IPS-15b (cell line): Measurements from ENCODE around the gene MED20.
"Not testable (repeated sequence)": the region's sequence is repeated elsewhere in the genome, so short reads cannot be mapped to it uniquely, and the experiment has no call there.

ENCODE experiments used
- H3K27me3 ChIP-seq: one replicate; pipeline ENCODE4 v1.6.1; 2013; ENCODE audit warnings: low read length; ENCODE audit not compliant: control insufficient read depth, insufficient read depth
- H3K36me3 ChIP-seq: one replicate; pipeline ENCODE4 v1.6.1; 2013; ENCODE audit warnings: low read length; ENCODE audit not compliant: control insufficient read depth, insufficient read depth
- H3K4me1 ChIP-seq: one replicate; pipeline ENCODE4 v1.6.1; 2013; ENCODE audit warnings: mild to moderate bottlenecking, low read length; ENCODE audit not compliant: control insufficient read depth, insufficient read depth
- H3K4me3 ChIP-seq: one replicate; pipeline ENCODE4 v1.5.1; 2013; ENCODE audit warnings: low read depth, low read length
- H3K9ac ChIP-seq: one replicate; pipeline ENCODE4 v1.6.1; 2013; ENCODE audit warnings: low read depth, mild to moderate bottlenecking, low read length
- H3K9me3 ChIP-seq: one replicate; pipeline ENCODE4 v1.6.1; 2013; ENCODE audit warnings: mild to moderate bottlenecking, low read length; ENCODE audit not compliant: control insufficient read depth, insufficient read depth

Gene MED20

DNA sequence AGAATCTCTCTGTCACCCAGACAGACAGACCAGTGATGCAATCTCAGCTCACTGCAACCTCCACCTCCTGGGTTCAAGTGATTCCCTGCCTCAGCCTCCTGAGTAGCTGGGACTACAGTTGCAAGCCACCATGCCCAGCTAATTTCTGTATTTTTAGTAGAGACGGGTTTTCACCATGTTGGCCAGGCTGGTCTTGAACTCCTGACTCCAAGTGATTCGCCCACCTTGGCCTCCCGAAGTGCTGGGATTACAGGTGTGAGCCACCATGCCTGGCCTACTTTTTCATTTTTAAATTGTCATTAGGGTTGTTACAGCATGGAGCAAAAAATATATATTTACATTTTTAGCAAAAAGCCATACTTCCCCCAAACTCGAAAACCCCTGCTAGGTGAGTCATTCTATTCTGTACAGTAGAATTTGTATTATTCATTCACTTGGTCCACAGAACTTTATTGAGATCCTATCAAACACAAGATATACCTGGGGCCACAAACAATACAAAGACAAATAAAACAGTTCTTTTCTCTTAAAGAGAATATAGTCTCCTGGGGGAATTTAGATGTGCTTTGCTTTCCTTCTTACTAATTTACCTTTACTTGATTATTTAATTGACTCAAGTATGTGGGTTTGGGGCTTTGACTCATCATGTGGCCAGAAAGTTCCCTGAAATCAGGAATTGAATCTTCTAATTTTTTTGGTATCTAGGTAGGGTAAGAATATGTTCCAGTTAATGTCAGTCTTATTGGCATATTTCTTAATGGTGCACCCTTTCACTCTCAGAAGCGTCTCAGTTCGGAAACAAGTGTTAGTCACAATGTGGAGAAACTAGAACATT lies 37.3 kb upstream of the MED20 start:
- Histone ChIP-seq H3K36me3 (no peaks in the 10 kb centered on the region), H3K27me3 (peaks cover 2% of the 10 kb centered on the region), H3K9ac (no peak overlapping the region), H3K4me1 (peaks cover 2% of the 10 kb centered on the region), H3K9me3 (no peaks in the 10 kb centered on the region), H3K4me3 (no peak overlapping the region)

DNA sequence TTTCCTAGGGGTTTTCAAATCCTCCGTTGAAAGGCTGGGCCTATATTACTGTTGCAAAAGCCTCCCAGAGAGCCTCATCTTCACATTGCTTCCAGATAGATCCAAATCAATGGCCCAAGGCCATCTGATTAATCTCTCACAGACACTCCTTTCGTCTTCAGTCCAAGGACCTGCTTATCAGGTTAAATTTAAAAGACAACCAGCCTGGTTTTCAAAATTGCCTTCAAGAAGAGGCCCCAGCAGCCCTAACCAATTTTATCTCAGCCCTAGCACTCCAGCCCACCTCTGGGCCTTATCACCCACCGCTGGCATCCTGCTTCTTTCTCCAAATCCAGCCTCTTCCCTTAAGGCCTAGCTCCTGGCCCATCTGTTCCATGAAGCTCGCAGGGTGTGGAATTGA lies 36.2 kb upstream of the MED20 start:
- Histone ChIP-seq H3K9me3 (no peaks in the 10 kb centered on the region), H3K9ac (no peak overlapping the region), H3K4me3 (no peak overlapping the region), H3K27me3 (peaks cover 2% of the 10 kb centered on the region), H3K4me1 (peaks cover 2% of the 10 kb centered on the region), H3K36me3 (no peaks in the 10 kb centered on the region)

DNA sequence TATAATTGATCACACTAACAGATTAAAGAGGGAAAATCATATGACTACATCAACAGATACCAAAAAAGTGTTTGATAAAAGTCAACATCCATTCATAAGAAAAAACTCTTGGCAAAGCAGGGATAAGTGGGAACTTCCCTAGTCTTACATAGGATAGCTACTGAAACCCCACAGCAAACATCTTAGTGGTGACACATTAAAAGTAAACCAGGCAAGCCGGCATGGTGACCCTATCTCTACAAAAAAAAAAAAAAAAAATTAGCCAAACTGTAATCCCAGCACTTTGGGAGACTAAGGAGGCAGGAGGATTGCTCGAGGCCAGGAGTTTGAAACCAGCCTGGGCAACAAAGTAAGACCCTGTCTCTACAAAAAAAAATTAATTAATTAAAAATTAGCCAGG lies 34.5 kb upstream of the MED20 start:
- H3K9me3 ChIP-seq, result no peaks in the 10 kb centered on the region
- no peaks in the 10 kb centered on the region for H3K36me3 ChIP-seq
- no peaks in the 10 kb centered on the region for H3K27me3 ChIP-seq

DNA sequence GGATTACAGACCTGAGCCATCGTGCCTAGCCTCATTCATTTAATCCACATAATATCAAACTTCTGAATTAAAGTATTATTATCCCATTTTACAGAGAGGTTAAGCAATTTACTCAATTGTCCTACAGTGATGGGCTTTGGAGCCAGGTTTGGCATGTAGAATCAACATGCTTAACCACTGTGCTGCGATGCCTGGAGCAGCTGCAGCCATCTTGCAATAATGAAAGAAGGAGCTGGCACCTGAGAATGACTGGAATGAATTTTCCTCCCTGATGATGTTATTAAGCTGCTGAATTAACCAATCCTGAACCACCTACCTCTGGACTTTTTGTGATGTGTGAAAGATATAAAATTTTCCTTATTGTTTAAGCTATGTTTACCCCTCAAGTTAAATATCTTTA lies 33.7 kb upstream of the MED20 start:
- H3K9ac ChIP-seq, result no peak overlapping the region
- no peaks in the 10 kb centered on the region for H3K4me1 ChIP-seq
- H3K27me3 ChIP-seq, result no peaks in the 10 kb centered on the region
- H3K9me3 ChIP-seq, result no peaks in the 10 kb centered on the region
- no peak overlapping the region for H3K4me3 ChIP-seq
- H3K36me3 ChIP-seq, result no peaks in the 10 kb centered on the region

More for the DNA sequence above, 34.5 kb upstream of the MED20 start:
- no peaks in the 10 kb centered on the region for H3K4me1 ChIP-seq
- H3K9ac ChIP-seq, result no peak overlapping the region
- no peak overlapping the region for H3K4me3 ChIP-seq

DNA sequence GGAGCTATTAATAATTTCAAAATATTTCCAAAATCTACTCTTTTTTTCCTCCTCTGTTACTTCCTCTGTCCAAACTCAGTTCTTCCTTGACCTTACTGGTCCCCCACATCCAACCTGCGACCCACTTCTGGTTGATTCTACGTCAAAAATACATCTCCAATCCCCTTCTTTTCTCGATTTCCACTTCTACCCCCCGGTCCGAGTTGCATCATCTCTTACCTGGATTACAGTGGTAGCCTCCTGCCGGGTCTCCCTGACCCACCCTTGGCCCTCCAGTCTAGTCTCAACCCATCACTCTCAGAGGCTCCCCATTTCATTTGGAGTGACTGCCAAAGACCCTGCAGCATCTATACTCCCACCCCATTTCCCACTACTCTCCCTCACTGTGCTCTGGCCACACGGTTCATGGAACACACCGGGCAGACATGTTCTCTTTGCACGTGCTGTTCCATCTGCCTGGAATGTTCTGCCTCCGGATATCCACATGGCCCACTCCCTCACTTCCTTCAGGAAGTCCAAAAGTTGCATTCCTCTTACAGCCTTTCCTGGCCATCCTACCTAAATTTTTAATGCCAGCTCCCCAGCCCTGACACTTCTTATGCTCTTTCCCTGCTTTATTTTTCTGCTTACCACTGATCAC lies 26.8 kb upstream of the MED20 start:
- Histone ChIP-seq H3K36me3 (no peaks in the 10 kb centered on the region), H3K27me3 (no peaks in the 10 kb centered on the region), H3K9me3 (no peaks in the 10 kb centered on the region), H3K4me1 (no peaks in the 10 kb centered on the region), H3K9ac (no peak overlapping the region), H3K4me3 (no peak overlapping the region)

DNA sequence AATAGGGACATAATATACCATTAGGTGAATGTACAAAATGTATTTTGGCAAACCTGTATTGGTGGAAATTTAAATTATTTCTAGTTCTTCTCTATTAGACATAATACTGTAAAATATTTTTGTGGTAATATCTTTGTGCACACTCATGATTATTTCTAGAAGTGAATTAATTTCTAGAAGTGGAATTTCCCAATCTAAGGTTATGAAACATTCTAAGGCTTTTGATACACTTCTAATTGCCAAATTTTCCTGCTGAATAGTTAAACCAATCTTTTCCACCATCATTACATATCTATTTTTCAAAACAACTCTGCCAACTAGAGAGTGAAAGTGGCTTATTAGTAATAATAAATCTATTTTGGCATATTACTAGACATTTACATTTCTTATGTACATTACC lies 22.5 kb upstream of the MED20 start:
- no peak overlapping the region for H3K4me3 ChIP-seq
- no peaks in the 10 kb centered on the region for H3K27me3 ChIP-seq
- H3K4me1 ChIP-seq, result peaks cover 19% of the 10 kb centered on the region
- no peaks in the 10 kb centered on the region for H3K9me3 ChIP-seq
- peaks cover 2% of the 10 kb centered on the region for H3K36me3 ChIP-seq
- H3K9ac ChIP-seq, result no peak overlapping the region

DNA sequence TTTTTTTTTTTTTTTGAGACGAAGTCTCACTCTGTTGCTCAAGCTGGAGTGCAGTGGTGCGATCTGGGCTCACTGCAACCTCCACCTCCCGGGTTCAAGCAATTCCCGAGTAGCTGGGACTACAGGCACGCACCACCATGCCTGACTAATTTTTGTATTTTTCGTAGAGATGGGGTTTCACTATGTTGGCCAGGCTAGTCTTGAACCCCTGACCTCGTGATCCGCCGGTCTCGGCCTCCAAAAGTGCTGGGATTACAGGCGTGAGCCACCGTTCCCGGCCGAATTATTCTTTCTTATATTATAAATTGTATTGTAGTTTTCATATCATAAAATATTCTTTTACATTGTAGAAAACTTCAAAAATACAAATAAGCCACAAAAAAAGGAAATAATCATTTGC lies 21.9 kb upstream of the MED20 start:
- H3K4me3 ChIP-seq, H3K36me3 ChIP-seq, H3K9ac ChIP-seq, H3K9me3 ChIP-seq, H3K27me3 ChIP-seq: not testable (repeated sequence)
- peaks cover 20% of the 10 kb centered on the region for H3K4me1 ChIP-seq

DNA sequence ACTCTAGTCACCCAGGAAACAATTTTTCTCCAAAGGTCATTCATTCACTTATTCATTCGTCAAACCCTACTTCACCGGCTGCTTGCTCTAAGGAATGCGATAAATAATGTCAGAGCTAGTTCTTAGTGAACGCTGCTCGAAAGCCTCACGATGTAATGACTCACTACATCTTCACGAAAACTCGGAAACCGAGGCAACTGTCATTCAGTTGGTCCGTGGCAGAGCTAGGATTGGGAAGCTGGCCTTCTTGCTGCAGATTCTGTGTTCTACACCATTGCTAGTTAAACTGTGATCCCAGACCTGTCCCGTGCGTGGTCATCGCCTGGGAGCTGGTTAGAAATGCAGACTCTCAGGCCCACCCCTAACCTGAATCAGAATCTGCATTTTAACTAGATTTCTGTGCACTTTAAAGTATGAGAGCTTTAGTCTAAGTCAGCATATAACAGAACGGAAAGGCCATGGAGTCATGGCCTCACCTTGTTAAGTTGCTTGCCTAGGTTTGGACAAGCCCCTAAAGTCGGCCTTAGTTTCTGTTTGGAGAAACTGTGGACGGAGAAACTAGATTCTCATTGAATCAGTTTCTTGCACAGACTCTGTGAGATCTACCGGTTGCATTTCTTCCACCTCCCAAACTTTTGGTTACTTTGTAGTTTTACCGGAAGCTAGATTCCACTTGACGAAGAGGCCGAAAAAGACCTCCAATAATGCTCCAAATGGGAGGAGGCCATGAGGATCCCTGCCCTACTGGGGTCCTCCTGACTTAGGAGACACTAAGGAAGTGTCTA lies 21.3 kb upstream of the MED20 start:
- peak overlapping the region; percentile 89 for H3K4me3 ChIP-seq
- peaks cover 20% of the 10 kb centered on the region for H3K4me1 ChIP-seq
- no peaks in the 10 kb centered on the region for H3K9me3 ChIP-seq
- H3K9ac ChIP-seq, result no peak overlapping the region
- H3K27me3 ChIP-seq, result no peaks in the 10 kb centered on the region
- H3K36me3 ChIP-seq, result peaks cover 4% of the 10 kb centered on the region

DNA sequence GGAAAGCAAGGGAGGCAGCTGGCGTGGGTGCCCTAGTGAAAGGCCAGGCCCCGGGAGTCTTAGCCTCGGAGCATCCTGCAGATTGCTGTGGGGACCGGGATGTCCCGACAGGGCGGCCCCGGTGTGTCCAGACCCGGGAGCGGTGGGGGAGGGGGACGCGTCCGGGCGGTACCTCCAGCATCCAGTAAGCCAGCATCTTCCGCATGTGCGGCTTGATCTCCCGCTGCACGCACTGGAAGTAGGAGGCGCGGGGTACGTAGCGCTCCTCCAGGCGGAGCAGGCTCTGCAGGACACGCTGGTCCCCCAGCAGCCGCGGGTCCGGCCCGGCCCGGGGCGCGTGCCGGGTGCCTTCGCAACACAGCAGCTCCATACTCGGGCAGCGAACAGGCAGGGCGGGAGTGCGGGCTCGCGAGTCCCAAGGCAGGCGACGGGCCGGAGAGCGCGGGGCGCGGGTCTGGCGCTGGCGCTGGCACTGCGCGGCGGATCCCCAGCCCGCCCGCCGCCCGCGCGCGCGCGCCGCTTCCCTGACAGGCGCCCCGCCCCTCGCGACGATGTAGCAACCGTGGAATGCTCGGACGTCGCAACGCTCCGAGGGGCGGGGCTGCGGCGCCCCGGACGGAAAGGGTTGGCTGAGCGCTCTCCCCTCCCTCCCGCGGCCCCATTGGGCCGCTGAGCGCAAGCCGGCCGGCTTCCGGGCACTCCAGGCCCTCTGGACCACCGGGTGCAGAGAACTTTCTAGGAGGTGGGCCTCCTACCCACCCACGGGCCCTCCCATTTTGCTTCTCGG lies 20.5 kb upstream of the MED20 start, which contains the start of gene CCND3:
CCND3 (minus strand) TSS at position 529 of the 787 bp plus-strand sequence; CDS start at position 370, 159 bp downstream.
- Histone ChIP-seq H3K9me3 (no peaks in the 10 kb centered on the region), H3K4me1 (peaks cover 20% of the 10 kb centered on the region)

DNA sequence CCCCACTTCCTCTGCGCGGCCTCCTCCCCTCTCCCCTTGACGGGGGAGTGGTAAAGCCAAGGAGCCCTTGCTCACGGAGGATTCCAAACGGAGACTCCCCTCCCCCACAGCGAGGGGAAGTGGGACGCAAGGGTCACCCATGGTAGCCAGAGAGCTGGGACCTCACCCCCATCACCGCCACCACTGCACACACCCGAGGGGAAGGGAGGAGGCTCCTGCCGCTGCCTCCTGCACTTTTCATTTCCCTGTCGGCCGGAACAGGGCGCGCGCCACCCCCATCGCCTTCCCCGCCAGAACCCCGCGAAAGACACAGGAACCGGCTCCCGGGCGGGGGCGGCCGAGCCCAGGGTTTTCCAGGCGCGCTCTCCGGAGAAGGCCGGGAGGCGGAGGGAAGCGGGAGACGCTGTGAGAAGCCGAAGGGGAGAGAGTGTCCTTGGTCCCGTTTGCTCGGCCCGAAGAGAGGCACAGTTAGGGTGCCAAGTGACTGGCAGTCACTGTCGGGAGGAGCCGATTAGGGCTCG lies 19.9 kb upstream of the MED20 start:
- Histone ChIP-seq H3K9ac (no peak overlapping the region), H3K36me3 (peaks cover 5% of the 10 kb centered on the region), H3K9me3 (no peaks in the 10 kb centered on the region), H3K4me3 (peak overlapping the region; percentile 89), H3K4me1 (peaks cover 20% of the 10 kb centered on the region), H3K27me3 (no peaks in the 10 kb centered on the region)

More for the DNA sequence above, 20.5 kb upstream of the MED20 start, which contains the start of gene CCND3:
- H3K9ac ChIP-seq, result no peak within 1 kb of the TSS
- H3K36me3 ChIP-seq, result peaks cover 4% of the 10 kb centered on the region
- no peaks in the 10 kb centered on the region for H3K27me3 ChIP-seq
- peak within 1 kb of the TSS; percentile 89 for H3K4me3 ChIP-seq
